CD14-positive monocyte (primary cell): Measurements from ENCODE around the gene PERM1. TPM values are rescaled to one million over a fixed set of nuclear protein-coding genes. Genes with fewer than 3 reads are reported as not detected.
"Not testable (repeated sequence)": the region's sequence is repeated elsewhere in the genome, so short reads cannot be mapped to it uniquely, and the experiment has no call there.

Experiments
- DNase-seq, 3 donors: peaks; one replicate each; pipeline ENCODE4 v3.0.0-alpha.2; 2011 to 2022
- H2AFZ ChIP-seq: 2 replicates; pipeline ENCODE4 v1.6.0; 2012; ENCODE audit warnings: mild to moderate bottlenecking, low read depth, low read length, inconsistent platforms; ENCODE audit not compliant: insufficient read depth, poor library complexity, severe bottlenecking
- H3K27ac ChIP-seq, 2 donors: 1 replicate in 1 of 2; 2 replicates in 1 of 2; pipeline ENCODE4 v1.5.1; 2012 to 2013; ENCODE audit warnings: low read length in 2 of 2, control low read depth in 1 of 2, inconsistent platforms in 1 of 2, low read depth in 1 of 2, mild to moderate bottlenecking in 1 of 2
- H3K27me3 ChIP-seq, 2 donors: one replicate each; pipeline versions ENCODE4 v1.6.0 to v1.6.1; 2011 to 2013; ENCODE audit warnings: low read length in 2 of 2; ENCODE audit not compliant: control insufficient read depth in 2 of 2, insufficient read depth in 2 of 2
- H3K36me3 ChIP-seq, 2 donors: replicated peaks in 1 of 2; 1 replicate in 1 of 2; 2 replicates in 1 of 2; pipeline versions ENCODE4 v1.5.1 to v1.6.1; 2012 to 2013; ENCODE audit warnings: low read length in 2 of 2, control low read depth in 1 of 2, inconsistent platforms in 1 of 2, mild to moderate bottlenecking in 1 of 2; ENCODE audit not compliant: insufficient read depth in 2 of 2, control insufficient read depth in 1 of 2
- H3K4me1 ChIP-seq, 2 donors: 1 replicate in 1 of 2; 2 replicates in 1 of 2; pipeline versions ENCODE4 v1.5.1 to v1.6.1; 2012 to 2013; ENCODE audit warnings: low read length in 2 of 2, control low read depth in 1 of 2, inconsistent platforms in 1 of 2, mild to moderate bottlenecking in 1 of 2, moderate library complexity in 1 of 2; ENCODE audit not compliant: insufficient read depth in 2 of 2, control insufficient read depth in 1 of 2
- H3K4me2 ChIP-seq: replicated peaks from 2 replicates; pipeline ENCODE3; 2012; ENCODE audit warnings: low read length, moderate library complexity, mild to moderate bottlenecking; ENCODE audit not compliant: poor library complexity, severe bottlenecking; ENCODE audit errors: extremely low read depth
- H3K4me3 ChIP-seq, 3 experiments: fragments of 200-600 bp in 1 of 3; sonication (generic) in 1 of 3; replicated peaks in 1 of 3; 1 replicate in 2 of 3; 2 replicates in 1 of 3; pipeline ENCODE4 v1.5.1; 2011 to 2013; ENCODE audit warnings: low read length in 3 of 3, mild to moderate bottlenecking in 3 of 3, control low read depth in 2 of 3, low read depth in 2 of 3, inconsistent platforms in 1 of 3, moderate library complexity in 1 of 3
- H3K79me2 ChIP-seq: 2 replicates; pipeline ENCODE4 v1.6.0; 2012; ENCODE audit warnings: mild to moderate bottlenecking, control low read depth, inconsistent platforms, low read length, moderate library complexity; ENCODE audit not compliant: insufficient read depth
- H3K9ac ChIP-seq: 2 replicates; pipeline ENCODE4 v1.6.0; 2017; ENCODE audit warnings: low read length, mild to moderate bottlenecking; ENCODE audit not compliant: insufficient read depth, poor library complexity, severe bottlenecking
- H3K9me3 ChIP-seq, 2 donors: replicated peaks in 1 of 2; 1 replicate in 1 of 2; 2 replicates in 1 of 2; pipeline versions ENCODE4 v1.5.1 to v1.6.1; 2012 to 2013; ENCODE audit warnings: low read length in 2 of 2, control low read depth in 1 of 2; ENCODE audit not compliant: control insufficient read depth in 1 of 2, insufficient read depth in 1 of 2
- H4K20me1 ChIP-seq: 2 replicates; pipeline ENCODE4 v1.6.0; 2012; ENCODE audit warnings: mild to moderate bottlenecking, low read length, control low read depth, moderate library complexity; ENCODE audit not compliant: insufficient read depth
- H3K27ac Mint-ChIP-seq, 7 donors: one replicate each; pipeline ENCODE4 v1.8.0; 2020; ENCODE audit warnings: mild to moderate bottlenecking in 7 of 7, mixed read lengths in 7 of 7, moderate library complexity in 6 of 7, inconsistent platforms in 2 of 7
- H3K27me3 Mint-ChIP-seq, 3 donors: one replicate each; pipeline ENCODE4 v1.8.0; 2021 to 2022; ENCODE audit warnings: low read depth in 3 of 3, mild to moderate bottlenecking in 3 of 3, mixed read lengths in 3 of 3, moderate library complexity in 3 of 3, inconsistent platforms in 1 of 3
- H3K36me3 Mint-ChIP-seq, 2 donors: one replicate each; pipeline ENCODE4 v1.8.0; 2020; ENCODE audit warnings: mixed read lengths in 2 of 2, inconsistent platforms in 1 of 2, mild to moderate bottlenecking in 1 of 2
- H3K4me1 Mint-ChIP-seq: one replicate; pipeline ENCODE4 v1.8.0; 2020; ENCODE audit warnings: mild to moderate bottlenecking, mixed read lengths
- H3K4me3 Mint-ChIP-seq, 2 donors: one replicate each; pipeline ENCODE4 v1.8.0; 2020; ENCODE audit warnings: mild to moderate bottlenecking in 2 of 2, mixed read lengths in 2 of 2, moderate library complexity in 1 of 2
- H3K9me3 Mint-ChIP-seq, 7 donors: one replicate each; pipeline ENCODE4 v1.8.0; 2020 to 2022; ENCODE audit warnings: mixed read lengths in 7 of 7, mild to moderate bottlenecking in 6 of 7, moderate library complexity in 6 of 7, inconsistent platforms in 2 of 7
- WGBS: methylation state at CpG from one replicate; pipeline ENCODE4 v1.1.5; 2013; ENCODE audit warnings: missing lambda C conversion rate; ENCODE audit not compliant: insufficient coverage; 5-methylcytosine and 5-hydroxymethylcytosine counted together
- intact Hi-C, 2 donors: fragments of 100-400 bp; cut with micrococcal nuclease; formaldehyde crosslinking; loops; one replicate each; pipeline versions ENCODE4 v1.15.0 to v1.15.1; 2023
- polyA plus RNA-seq, 3 donors: library from polyadenylated mRNA; depleted of rRNA in 1 of 3; unstranded in 2 of 3; stranded (reverse) in 1 of 3; fragments of 300-500 nt in 2 of 3; fragments of >200 nt in 1 of 3; fragmentation: Illumina TruSeq in 2 of 3; gene quantifications; 1 replicate in 2 of 3; 2 replicates in 1 of 3; pipeline ENCODE4 v1.2.3, GENCODE V29; 2012 to 2021
- TF ChIP-seq, protein P1 (sequence below): fragments of 200-600 bp; IDR thresholded peaks from one replicate; pipeline ENCODE4 v1.8.0; 2022; ENCODE audit warnings: antibody characterized with exemption, mild to moderate bottlenecking

PERM1 gene
- polyA plus RNA-seq, 3 donors: not detected

DNA sequence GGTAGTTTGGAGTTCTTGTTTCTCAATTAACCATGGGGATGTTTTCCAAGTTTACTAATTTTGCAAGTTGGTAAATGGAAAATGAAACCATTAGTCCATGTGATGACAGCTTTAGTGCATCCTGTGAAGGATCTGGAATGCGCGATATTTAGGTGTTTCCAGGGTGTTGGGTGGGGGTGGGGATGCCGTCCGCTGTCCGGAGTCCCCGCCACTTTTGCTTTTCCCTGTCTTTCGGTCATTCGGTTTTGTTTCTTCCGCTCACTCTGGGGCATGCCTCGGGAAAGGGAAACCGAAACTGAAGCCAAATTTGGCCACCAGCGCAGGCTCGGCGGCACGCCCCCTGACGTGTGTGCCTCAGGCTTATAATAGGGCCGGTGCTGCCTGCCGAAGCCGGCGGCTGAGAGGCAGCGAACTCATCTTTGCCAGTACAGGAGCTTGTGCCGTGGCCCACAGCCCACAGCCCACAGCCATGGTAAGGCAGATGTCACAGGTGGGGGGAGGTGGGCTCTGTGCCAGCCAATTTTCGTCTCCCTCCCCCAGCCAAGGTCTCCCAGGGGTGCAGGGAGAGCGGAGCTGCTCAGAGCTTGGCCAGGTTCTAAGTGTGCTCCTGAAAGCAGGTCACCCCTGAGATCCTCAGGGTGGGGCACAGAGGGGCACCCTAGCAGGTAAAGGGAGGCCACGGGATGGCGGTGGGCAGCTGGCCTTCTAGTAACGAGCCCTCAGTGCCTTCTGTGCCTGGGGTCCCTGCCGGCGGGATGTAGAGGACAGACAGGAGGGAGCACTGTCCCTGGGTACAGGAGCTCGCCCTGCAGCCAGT lies 31.4 kb upstream of the PERM1 start, which contains the start of gene ISG15:
Gene ISG15 (plus strand): TSS at position 393 of the 817 bp plus-strand sequence. CDS start 77 bp downstream, at position 470.
- H3K36me3 Mint-ChIP-seq: no peaks in the 10 kb centered on the region
- intact Hi-C loops: loop anchor here in 1 of 2 donors (10.0 kb wide), 1 partner anchor 361 kb away; the partner anchor contains the start of gene AURKAIP1

DNA sequence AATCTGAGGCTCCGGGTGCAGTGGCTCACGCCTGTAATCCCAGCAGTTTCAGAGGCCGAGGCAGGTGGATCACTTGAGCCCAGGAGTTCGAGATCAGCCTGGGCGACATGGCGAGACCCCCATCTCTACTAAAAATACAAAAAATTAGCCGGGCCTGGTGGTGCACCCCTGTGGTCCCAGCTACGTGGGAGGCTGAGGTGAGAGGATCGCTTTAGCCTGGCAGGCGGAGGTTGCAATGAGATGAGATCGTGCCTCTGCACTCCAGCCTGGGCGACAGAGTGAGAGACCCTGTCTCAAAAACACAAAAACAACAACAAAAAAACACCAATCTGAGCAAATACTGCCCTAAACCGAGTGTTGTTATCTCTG lies 30.8 kb upstream of the PERM1 start:
- peak overlapping the region; percentile 60 to 98 (median 93) for H3K4me3 ChIP-seq
- not testable (repeated sequence) for H3K79me2 ChIP-seq, H3K36me3 Mint-ChIP-seq, DNase-seq, H3K27me3 ChIP-seq, H3K36me3 ChIP-seq, H3K9me3 Mint-ChIP-seq, H4K20me1 ChIP-seq, H3K9me3 ChIP-seq
- WGBS: 89% methylated on average over 4 of the region's 13 CpGs
- Mint-ChIP-seq H3K27me3 (peaks cover 15 to 28% (median 19%) of the 10 kb centered on the region in 3 donors), H3K4me1 (peaks cover 22% of the 10 kb centered on the region), H3K4me3 (peak overlapping the region; percentile 91 to 96), H3K27ac (peak overlapping the region; percentile 91 to 97 (median 95))
- H3K4me2 ChIP-seq: peak overlapping the region; percentile 83
- peaks cover 16 to 27% of the 10 kb centered on the region in 2 donors for H3K4me1 ChIP-seq
- H3K9ac ChIP-seq: peak overlapping the region; percentile 75
- H2AFZ ChIP-seq: peak overlapping the region; percentile 92
- peak overlapping the region; percentile 66 to 94 for H3K27ac ChIP-seq
- intact Hi-C loops: loop anchor here in 1 of 2 donors (10.0 kb wide), 1 partner anchor 362 kb away; the partner anchor contains the start of gene AURKAIP1

More for the DNA sequence above, 31.4 kb upstream of the PERM1 start, which contains the start of gene ISG15:
- H3K36me3 ChIP-seq: no peaks in the 10 kb centered on the region
- H4K20me1 ChIP-seq: no peaks in the 10 kb centered on the region
- H3K4me1 ChIP-seq: peaks cover 16 to 27% of the 10 kb centered on the region in 2 donors
- peak within 1 kb of the TSS; percentile 92 for H2AFZ ChIP-seq
- Mint-ChIP-seq H3K4me1 (peaks cover 22% of the 10 kb centered on the region), H3K27me3 (peaks cover 12 to 24% (median 15%) of the 10 kb centered on the region in 3 donors), H3K9me3 (peaks cover 0 to 7% (median 4%) of the 10 kb centered on the region in 7 donors), H3K4me3 (peak within 1 kb of the TSS; percentile 91 to 96), H3K27ac (peak within 1 kb of the TSS; percentile 91 to 97 (median 95))
- H3K9me3 ChIP-seq: no peaks in the 10 kb centered on the region
- H3K9ac ChIP-seq: peak within 1 kb of the TSS; percentile 75
- 6% methylated on average over 25 of the region's 30 CpGs for WGBS
- H3K4me3 ChIP-seq: peak within 1 kb of the TSS; percentile 60 to 98 (median 93)
- no peaks in the 10 kb centered on the region for H3K79me2 ChIP-seq
- peak within 1 kb of the TSS; percentile 83 for H3K4me2 ChIP-seq
- no peaks in the 10 kb centered on the region for H3K27me3 ChIP-seq
- DNase-seq: peak; percentile 81 to 88 (median 86)
- TF ChIP-seq, protein P1, sequence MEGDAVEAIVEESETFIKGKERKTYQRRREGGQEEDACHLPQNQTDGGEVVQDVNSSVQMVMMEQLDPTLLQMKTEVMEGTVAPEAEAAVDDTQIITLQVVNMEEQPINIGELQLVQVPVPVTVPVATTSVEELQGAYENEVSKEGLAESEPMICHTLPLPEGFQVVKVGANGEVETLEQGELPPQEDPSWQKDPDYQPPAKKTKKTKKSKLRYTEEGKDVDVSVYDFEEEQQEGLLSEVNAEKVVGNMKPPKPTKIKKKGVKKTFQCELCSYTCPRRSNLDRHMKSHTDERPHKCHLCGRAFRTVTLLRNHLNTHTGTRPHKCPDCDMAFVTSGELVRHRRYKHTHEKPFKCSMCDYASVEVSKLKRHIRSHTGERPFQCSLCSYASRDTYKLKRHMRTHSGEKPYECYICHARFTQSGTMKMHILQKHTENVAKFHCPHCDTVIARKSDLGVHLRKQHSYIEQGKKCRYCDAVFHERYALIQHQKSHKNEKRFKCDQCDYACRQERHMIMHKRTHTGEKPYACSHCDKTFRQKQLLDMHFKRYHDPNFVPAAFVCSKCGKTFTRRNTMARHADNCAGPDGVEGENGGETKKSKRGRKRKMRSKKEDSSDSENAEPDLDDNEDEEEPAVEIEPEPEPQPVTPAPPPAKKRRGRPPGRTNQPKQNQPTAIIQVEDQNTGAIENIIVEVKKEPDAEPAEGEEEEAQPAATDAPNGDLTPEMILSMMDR: no peak
- H3K27ac ChIP-seq: peak within 1 kb of the TSS; percentile 66 to 94
